BLaER1 (cell line): Measurements from ENCODE around the gene CCL13.

Experiments used
- H3K27ac ChIP-seq: shearing (Covaris generic); formaldehyde crosslinking; 2 replicates; pipeline ENCODE4 v1.8.1; 2022
- H3K27me3 ChIP-seq: shearing (Covaris generic); formaldehyde crosslinking; 2 replicates; pipeline ENCODE4 v1.8.1; 2022
- H3K36me3 ChIP-seq: shearing (Covaris generic); formaldehyde crosslinking; 2 replicates; pipeline ENCODE4 v1.8.1; 2022
- H3K4me1 ChIP-seq: shearing (Covaris generic); formaldehyde crosslinking; 2 replicates; pipeline ENCODE4 v1.8.1; 2022
- H3K4me2 ChIP-seq: shearing (Covaris generic); formaldehyde crosslinking; 2 replicates; pipeline ENCODE4 v1.8.1; 2022
- H3K4me3 ChIP-seq: shearing (Covaris generic); formaldehyde crosslinking; 2 replicates; pipeline ENCODE4 v1.8.1; 2022
- H3K9ac ChIP-seq: shearing (Covaris generic); formaldehyde crosslinking; 2 replicates; pipeline ENCODE4 v1.8.1; 2022
- H3K9me3 ChIP-seq: shearing (Covaris generic); formaldehyde crosslinking; 2 replicates; pipeline ENCODE4 v1.8.1; 2022
- H4K20me1 ChIP-seq: shearing (Covaris generic); formaldehyde crosslinking; 2 replicates; pipeline ENCODE4 v1.8.1; 2022
- Cebpa-rat ChIP-seq: shearing (Covaris generic); IDR thresholded peaks from 2 replicates; pipeline ENCODE4 v1.8.1; 2022

Gene CCL13

GRCh38 chr17:34390649-34391048 is 34.4 kb downstream of the CCL13 start:
- Histone ChIP-seq H3K4me2 (peak overlapping the region; percentile 83; the same call in 1 of the 2 replicates), H3K36me3 (no peaks in the 10 kb centered on the region), H3K4me3 (no peak overlapping the region), H3K27me3 (no peaks in the 10 kb centered on the region), H3K4me1 (peaks cover 90% of the 10 kb centered on the region), H3K9me3 (no peaks in the 10 kb centered on the region), H3K27ac (no peak overlapping the region), H4K20me1 (no peaks in the 10 kb centered on the region), H3K9ac (no peak overlapping the region)
- TF ChIP-seq Cebpa-rat, result no peak

DNA sequence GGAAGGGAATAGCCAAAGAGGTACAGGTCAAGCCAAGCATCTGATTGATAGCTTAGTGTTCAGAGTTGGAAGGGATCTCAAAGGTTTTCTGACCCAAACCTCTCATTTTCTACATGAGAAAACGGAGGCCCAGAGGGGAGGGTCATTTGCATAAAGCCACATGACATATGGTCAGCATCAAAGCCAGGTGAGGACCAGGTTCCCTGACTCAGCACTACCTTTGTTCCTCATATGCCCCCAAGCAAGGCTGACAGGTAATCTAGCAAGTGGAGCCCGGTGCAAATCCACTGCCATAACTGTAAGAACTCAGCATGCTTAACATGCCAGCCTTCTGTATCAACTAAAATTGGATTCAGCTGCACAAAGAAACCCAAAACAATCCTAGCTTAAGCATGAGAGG is 35.0 kb downstream of the CCL13 start:
- Histone ChIP-seq H3K9me3 (no peaks in the 10 kb centered on the region), H3K4me1 (peaks cover 84% of the 10 kb centered on the region), H3K4me2 (peak overlapping the region; percentile 83; the same call in 1 of the 2 replicates), H3K9ac (no peak overlapping the region), H3K36me3 (no peaks in the 10 kb centered on the region), H3K27me3 (no peaks in the 10 kb centered on the region), H3K4me3 (no peak overlapping the region), H4K20me1 (no peaks in the 10 kb centered on the region), H3K27ac (no peak overlapping the region)
- no peak for TF ChIP-seq Cebpa-rat

DNA sequence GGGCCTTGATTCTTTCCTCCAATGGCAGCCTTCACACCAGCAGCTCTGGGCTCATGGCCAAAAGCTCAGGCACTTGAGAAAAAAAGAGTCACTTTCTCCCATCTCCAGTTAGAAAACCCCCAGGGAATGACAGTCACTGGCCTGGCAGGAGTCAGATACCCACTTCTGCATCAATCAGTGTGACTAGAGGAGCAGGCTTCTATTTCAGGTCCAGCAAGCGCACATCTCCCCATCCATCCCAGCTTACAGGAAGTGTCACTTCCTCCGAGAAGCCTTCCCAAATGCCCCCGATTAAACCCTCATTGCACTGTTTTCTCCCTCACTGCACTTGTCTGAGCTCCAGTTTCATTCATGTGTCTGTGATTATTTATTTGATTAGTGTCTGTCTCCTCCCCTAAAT is 37.1 kb downstream of the CCL13 start:
- H3K27ac ChIP-seq, result no peak overlapping the region
- no peaks in the 10 kb centered on the region for H3K27me3 ChIP-seq
- H3K9ac ChIP-seq, result no peak overlapping the region
- TF ChIP-seq Cebpa-rat, result no peak
- H3K9me3 ChIP-seq, result no peaks in the 10 kb centered on the region
- no peaks in the 10 kb centered on the region for H4K20me1 ChIP-seq
- H3K4me2 ChIP-seq, result peak overlapping the region; percentile 64
- H3K4me3 ChIP-seq, result no peak overlapping the region
- no peaks in the 10 kb centered on the region for H3K36me3 ChIP-seq
- H3K4me1 ChIP-seq, result peaks cover 78% of the 10 kb centered on the region

- no peaks in the 10 kb centered on the region for H3K27me3 ChIP-seq
- no peak overlapping the region for H3K9ac ChIP-seq
- no peaks in the 10 kb centered on the region for H3K9me3 ChIP-seq
- TF ChIP-seq Cebpa-rat, result no peak
- no peak overlapping the region for H3K4me2 ChIP-seq
- no peaks in the 10 kb centered on the region for H4K20me1 ChIP-seq
- no peak overlapping the region for H3K4me3 ChIP-seq
- no peak overlapping the region for H3K27ac ChIP-seq
- H3K36me3 ChIP-seq, result no peaks in the 10 kb centered on the region
- H3K4me1 ChIP-seq, result peaks cover 61% of the 10 kb centered on the region
Measured at GRCh38 chr17:34397265-34397664, 41.0 kb downstream of the CCL13 start.

DNA sequence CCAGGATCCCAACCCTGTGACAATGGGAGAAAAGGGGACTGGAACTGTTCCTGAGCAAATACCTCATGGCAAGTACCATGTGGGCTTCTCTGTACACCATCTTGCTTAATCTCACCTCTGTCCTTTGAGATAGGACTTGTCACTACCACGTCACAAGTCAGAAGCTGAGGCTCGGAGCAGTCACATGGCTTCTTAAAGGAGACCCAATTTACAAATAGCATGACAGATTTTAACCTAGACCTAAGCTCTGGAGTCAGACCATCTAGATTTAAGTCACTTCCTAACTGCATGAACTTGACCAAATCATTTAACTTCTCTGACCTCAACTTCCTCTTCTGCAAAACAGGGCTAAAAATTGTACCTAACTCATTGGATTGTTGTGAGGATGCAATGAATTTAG is 42.7 kb downstream of the CCL13 start:
- Histone ChIP-seq H3K9me3 (no peaks in the 10 kb centered on the region), H3K27me3 (no peaks in the 10 kb centered on the region), H3K36me3 (no peaks in the 10 kb centered on the region), H4K20me1 (no peaks in the 10 kb centered on the region), H3K27ac (peak overlapping the region; percentile 24; the same call in 1 of the 2 replicates), H3K4me1 (peaks cover 44% of the 10 kb centered on the region), H3K9ac (no peak overlapping the region), H3K4me3 (no peak overlapping the region), H3K4me2 (peak overlapping the region; percentile 68)
- no peak for TF ChIP-seq Cebpa-rat

DNA sequence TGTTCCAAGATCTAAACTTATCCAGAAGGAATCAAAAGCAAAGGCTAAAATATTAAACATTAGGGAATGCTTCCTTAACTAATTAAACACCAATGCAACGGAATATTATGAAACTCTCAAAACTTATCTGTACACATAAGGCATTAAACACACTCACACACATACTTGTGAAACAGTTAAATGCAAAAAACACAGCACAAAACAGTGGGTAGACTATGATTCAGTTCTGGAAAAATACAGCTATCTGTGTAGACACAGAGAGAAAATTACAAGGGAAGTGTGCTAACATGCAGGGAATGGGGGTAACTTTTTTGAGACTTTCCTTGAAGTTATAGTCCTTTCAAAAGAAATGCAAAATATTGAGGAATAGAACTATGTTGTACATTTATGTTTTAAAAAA is 43.4 kb downstream of the CCL13 start:
- H4K20me1 ChIP-seq, result no peaks in the 10 kb centered on the region
- no peak for TF ChIP-seq Cebpa-rat
- H3K4me2 ChIP-seq, result peak overlapping the region; percentile 68
- no peaks in the 10 kb centered on the region for H3K27me3 ChIP-seq
- H3K4me1 ChIP-seq, result peaks cover 37% of the 10 kb centered on the region
- H3K9me3 ChIP-seq, result no peaks in the 10 kb centered on the region
- H3K36me3 ChIP-seq, result no peaks in the 10 kb centered on the region
- H3K27ac ChIP-seq, result no peak overlapping the region
- no peak overlapping the region for H3K9ac ChIP-seq
- H3K4me3 ChIP-seq, result no peak overlapping the region

- no peak for TF ChIP-seq Cebpa-rat
- Histone ChIP-seq H3K9ac (no peak overlapping the region), H3K9me3 (no peaks in the 10 kb centered on the region), H3K27me3 (no peaks in the 10 kb centered on the region), H3K36me3 (no peaks in the 10 kb centered on the region), H3K27ac (no peak overlapping the region), H4K20me1 (no peaks in the 10 kb centered on the region), H3K4me1 (peaks cover 37% of the 10 kb centered on the region), H3K4me3 (no peak overlapping the region), H3K4me2 (no peak overlapping the region)
Measured at GRCh38 chr17:34400301-34400931, 44.1 kb downstream of the CCL13 start.

DNA sequence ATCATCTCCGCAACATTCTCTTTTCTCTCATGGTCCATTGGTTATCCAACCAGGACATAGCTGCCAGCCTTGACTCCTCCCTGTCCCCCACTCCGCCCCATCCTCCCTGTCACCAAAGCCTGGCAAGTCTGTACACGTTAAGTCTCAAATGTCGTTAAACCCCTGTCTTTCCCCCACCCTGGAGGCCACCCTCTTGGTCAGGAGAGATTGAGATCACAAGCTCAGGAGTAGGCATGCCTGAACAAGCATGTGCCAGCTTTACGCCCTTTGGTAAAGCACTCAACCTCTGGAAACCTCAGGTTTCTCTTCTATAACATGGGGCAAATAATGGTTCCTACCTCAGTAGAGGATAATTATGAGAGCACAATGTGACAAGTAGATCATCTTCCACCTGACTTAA is 44.9 kb downstream of the CCL13 start:
- H3K4me2 ChIP-seq, result no peak overlapping the region
- no peak overlapping the region for H3K9ac ChIP-seq
- H3K36me3 ChIP-seq, result no peaks in the 10 kb centered on the region

DNA sequence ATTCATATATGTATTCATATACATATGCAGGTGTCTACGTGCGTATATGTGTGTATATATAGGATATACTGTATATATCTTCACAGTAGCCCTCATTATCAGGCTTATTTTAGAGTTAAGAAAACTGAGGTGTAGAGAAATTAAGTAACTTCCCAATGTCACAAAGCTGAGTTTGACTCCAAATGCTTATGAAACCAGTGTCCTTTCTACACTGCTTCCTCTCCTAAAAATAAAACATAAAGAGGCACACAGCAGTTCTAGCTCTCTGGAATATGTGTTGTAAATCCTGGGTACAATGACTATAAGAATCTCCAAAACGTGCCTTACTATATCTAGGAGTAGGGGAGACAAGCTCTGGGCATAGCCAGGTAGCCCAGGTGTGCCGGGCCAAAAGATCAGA is 46.7 kb downstream of the CCL13 start:
- Histone ChIP-seq H4K20me1 (no peaks in the 10 kb centered on the region), H3K9ac (no peak overlapping the region), H3K27ac (no peak overlapping the region), H3K4me3 (no peak overlapping the region), H3K4me1 (peaks cover 26% of the 10 kb centered on the region), H3K9me3 (no peaks in the 10 kb centered on the region), H3K27me3 (no peaks in the 10 kb centered on the region), H3K4me2 (no peak overlapping the region), H3K36me3 (no peaks in the 10 kb centered on the region)
- TF ChIP-seq Cebpa-rat, result no peak

More for the DNA sequence above, 44.9 kb downstream of the CCL13 start:
- no peak for TF ChIP-seq Cebpa-rat
- H3K9me3 ChIP-seq, result no peaks in the 10 kb centered on the region
- no peak overlapping the region for H3K27ac ChIP-seq
- no peak overlapping the region for H3K4me3 ChIP-seq
- no peaks in the 10 kb centered on the region for H3K27me3 ChIP-seq
- H4K20me1 ChIP-seq, result no peaks in the 10 kb centered on the region
- peaks cover 37% of the 10 kb centered on the region for H3K4me1 ChIP-seq

- H3K27me3 ChIP-seq, result no peaks in the 10 kb centered on the region
- no peak overlapping the region for H3K27ac ChIP-seq
- no peak overlapping the region for H3K9ac ChIP-seq
- H3K36me3 ChIP-seq, result no peaks in the 10 kb centered on the region
- no peak overlapping the region for H3K4me3 ChIP-seq
- H3K4me1 ChIP-seq, result no peaks in the 10 kb centered on the region
- TF ChIP-seq Cebpa-rat, result no peak
- H3K9me3 ChIP-seq, result no peaks in the 10 kb centered on the region
- no peak overlapping the region for H3K4me2 ChIP-seq
- H4K20me1 ChIP-seq, result no peaks in the 10 kb centered on the region
Measured at GRCh38 chr17:34406226-34406625, 49.9 kb downstream of the CCL13 start.
